ENCODE measurements around the gene IGFALS. TPM values are rescaled to one million over a fixed set of nuclear protein-coding genes. Genes with fewer than 3 reads are reported as not detected.

Gene IGFALS
- total RNA-seq, result 0.31 TPM

GRCh38 chr16:1793578-1794220 is at the start of gene IGFALS:
TSS of gene IGFALS (minus strand) at chr16:1793705. CDS start at chr16:1793652, 53 bp downstream.

GRCh38 chr16:1826691-1827573 is 33.4 kb upstream of the IGFALS start, which contains the start of the genes FAHD1 and HAGH:
TSS of gene FAHD1 (plus strand) at chr16:1827206. CDS start at chr16:1827239, 33 bp downstream.
TSS of gene HAGH (minus strand) at chr16:1826825. CDS start at chr16:1826787, 38 bp downstream.

GRCh38 chr16:1782408-1783264 is 10.9 kb downstream of the IGFALS start, which contains the start of the genes NUBP2 and SPSB3:
TSS of gene NUBP2 (plus strand) at chr16:1782960. CDS start at chr16:1783021, 61 bp downstream.
TSS of gene SPSB3 (minus strand) at chr16:1782571. CDS start at chr16:1781483, 1,088 bp downstream.

GRCh38 chr16:1772908-1773702 is 20.4 kb downstream of the IGFALS start, which contains the start of gene MRPS34:
TSS of gene MRPS34 (minus strand) at chr16:1773134. CDS start at chr16:1773119, 15 bp downstream.

GRCh38 chr16:1772362-1772907 is 21.1 kb downstream of the IGFALS start, which contains the start of gene EME2:
TSS of gene EME2 (plus strand) at chr16:1772810. CDS start at chr16:1773228, 418 bp downstream.

GRCh38 chr16:1771188-1771863 is 22.2 kb downstream of the IGFALS start, which contains the start of gene NME3:
TSS of gene NME3 (minus strand) at chr16:1771543. CDS start at chr16:1771534, 9 bp downstream.

Other genes with a start within 250 kb of the IGFALS start
- gene IFT140, start 181.6 kb downstream of the IGFALS start, total RNA-seq, result 65.4 TPM
- 18.8 TPM for gene CRAMP1, start 181.3 kb downstream of the IGFALS start, total RNA-seq
- gene JPT2, start 115.4 kb downstream of the IGFALS start, total RNA-seq, result 39.4 TPM
- 169 TPM for gene MAPK8IP3, start 87.5 kb downstream of the IGFALS start, total RNA-seq
- gene NME3, start 22.2 kb downstream of the IGFALS start, total RNA-seq, result 26.9 TPM
- gene EME2, start 20.9 kb downstream of the IGFALS start, total RNA-seq, result 18.2 TPM
- 27.5 TPM for gene MRPS34, start 20.6 kb downstream of the IGFALS start, total RNA-seq
- 74.2 TPM for gene SPSB3, start 11.1 kb downstream of the IGFALS start, total RNA-seq
- 46.6 TPM for gene NUBP2, start 10.7 kb downstream of the IGFALS start, total RNA-seq
- gene HAGH, start 33.1 kb upstream of the IGFALS start, total RNA-seq, result 59.5 TPM
- gene FAHD1, start 33.5 kb upstream of the IGFALS start, total RNA-seq, result 61.7 TPM
- not detected for gene MEIOB, start 78.5 kb upstream of the IGFALS start, total RNA-seq
- not detected for gene HS3ST6, start 124.7 kb upstream of the IGFALS start, total RNA-seq
- gene MSRB1, start 149.5 kb upstream of the IGFALS start, total RNA-seq, result 3.1 TPM
- not detected for gene RPL3L, start 161.0 kb upstream of the IGFALS start, total RNA-seq
- 73.6 TPM for gene NDUFB10, start 165.8 kb upstream of the IGFALS start, total RNA-seq
- 1,162 TPM for gene RPS2, start 171.1 kb upstream of the IGFALS start, total RNA-seq
- gene RNF151, start 173.2 kb upstream of the IGFALS start, total RNA-seq, result not detected
- gene TBL3, start 178.3 kb upstream of the IGFALS start, total RNA-seq, result 16.6 TPM
- 2.8 TPM for gene NOXO1, start 187.8 kb upstream of the IGFALS start, total RNA-seq
- gene GFER, start 190.5 kb upstream of the IGFALS start, total RNA-seq, result 16.6 TPM
- 67.9 TPM for gene SYNGR3, start 196.3 kb upstream of the IGFALS start, total RNA-seq
- 9.4 TPM for gene ZNF598, start 216.1 kb upstream of the IGFALS start, total RNA-seq
- gene NPW, start 226.1 kb upstream of the IGFALS start, total RNA-seq, result not detected
- gene NHERF2, start 233.2 kb upstream of the IGFALS start, total RNA-seq, result 10.0 TPM

All from parietal lobe (tissue), 1 donor.